SK-N-SH (cell line): ENCODE results near the gene DCUN1D5. TPM values are rescaled to one million over a fixed set of nuclear protein-coding genes. Genes with fewer than 3 reads are reported as not detected.

Experiments used
- CTCF ChIA-PET: fragments of 300-600, 350-600 bp; formaldehyde crosslinking; extraction: SDS; loops from one replicate; lab custom pipeline; 2021; lab: Yijun Ruan, JAX
- POLR2A ChIA-PET: fragments of 350-600 bp; sonication (Branson Sonifier 250); formaldehyde crosslinking; extraction: SDS; loops from one replicate; lab custom pipeline; 2020; ENCODE audit warnings: antibody characterized with exemption, inconsistent platforms; lab: Yijun Ruan, JAX
- DNase-seq: peaks from one replicate; pipeline ENCODE4 v3.0.0; 2012
- H2AFZ ChIP-seq: fragments of 200-600 bp; sonication (generic); 2 replicates; pipeline ENCODE4 v1.8.1; 2016; ENCODE audit warnings: antibody characterized with exemption, mild to moderate bottlenecking, low read depth
- H3F3A ChIP-seq: fragments of 200-600 bp; sonication (generic); replicated peaks from 2 replicates; pipeline ENCODE3; 2016; ENCODE audit warnings: antibody characterized with exemption, mild to moderate bottlenecking; ENCODE audit not compliant: insufficient read depth
- H3K27ac ChIP-seq, 2 experiments: fragments of 200-500 bp in 1 of 2; fragments of 200-600 bp in 1 of 2; sonication (Bioruptor generic) in 1 of 2; sonication (generic), shearing (Covaris generic) in 1 of 2; 2 replicates each; pipeline versions ENCODE4 v1.5.1 to v1.6.1; 2014 to 2016; ENCODE audit warnings: low read depth in 2 of 2, inconsistent platforms in 1 of 2, low read length in 1 of 2, mild to moderate bottlenecking in 1 of 2, mixed read lengths in 1 of 2
- H3K27me3 ChIP-seq: fragments of 200-600 bp; sonication (generic), shearing (Covaris generic); 2 replicates; pipeline ENCODE4 v1.6.1; 2016; ENCODE audit warnings: mixed run types; ENCODE audit not compliant: insufficient read depth
- H3K36me3 ChIP-seq, 2 experiments: fragments of 200-500 bp in 1 of 2; fragments of 200-600 bp in 1 of 2; sonication (Bioruptor generic) in 1 of 2; sonication (generic) in 1 of 2; replicated peaks in 1 of 2; 2 replicates each; pipeline versions ENCODE3 to v1.5.1; 2014 to 2016; ENCODE audit warnings: low read length in 1 of 2, mild to moderate bottlenecking in 1 of 2; ENCODE audit not compliant: insufficient read depth in 2 of 2, control insufficient read depth in 1 of 2
- H3K4me1 ChIP-seq, 2 experiments: fragments of 200-500 bp in 1 of 2; fragments of 200-600 bp in 1 of 2; sonication (Bioruptor generic) in 1 of 2; sonication (generic), shearing (Covaris generic) in 1 of 2; 2 replicates each; pipeline versions ENCODE4 v1.5.1 to v1.6.1; 2014 to 2016; ENCODE audit warnings: low read depth in 1 of 2, low read length in 1 of 2, mixed run types in 1 of 2; ENCODE audit not compliant: insufficient read depth in 2 of 2, control insufficient read depth in 1 of 2
- H3K4me2 ChIP-seq: fragments of 200-600 bp; sonication (generic), shearing (Covaris generic); 2 replicates; pipeline ENCODE4 v1.6.1; 2017; ENCODE audit warnings: mixed run types
- H3K4me3 ChIP-seq, 2 experiments: fragments of 200-500 bp in 1 of 2; fragments of 200-600 bp in 1 of 2; sonication (Bioruptor generic) in 1 of 2; sonication (generic), shearing (Covaris generic) in 1 of 2; 2 replicates each; pipeline versions ENCODE4 v1.5.1 to v1.8.1; 2014 to 2016; ENCODE audit warnings: low read depth in 2 of 2, inconsistent platforms in 1 of 2, low read length in 1 of 2, mild to moderate bottlenecking in 1 of 2, mixed read lengths in 1 of 2, moderate library complexity in 1 of 2
- H3K79me2 ChIP-seq: fragments of 200-600 bp; sonication (generic); 2 replicates; pipeline ENCODE4 v1.8.1; 2017; ENCODE audit warnings: mild to moderate bottlenecking; ENCODE audit not compliant: insufficient read depth
- H3K9ac ChIP-seq: fragments of 200-600 bp; sonication (generic); 2 replicates; pipeline ENCODE4 v1.6.1; 2017; ENCODE audit warnings: mixed run types
- H3K9me2 ChIP-seq: fragments of 200-600 bp; sonication (generic); 2 replicates; pipeline ENCODE4 v1.6.1; 2017; ENCODE audit warnings: mixed run types
- H3K9me3 ChIP-seq: fragments of 200-600 bp; sonication (generic); 2 replicates; pipeline ENCODE4 v1.6.1; 2017; ENCODE audit warnings: mixed run types, mild to moderate bottlenecking, moderate library complexity
- H4K20me1 ChIP-seq: fragments of 200-600 bp; sonication (generic); 2 replicates; pipeline ENCODE4 v1.6.1; 2017; ENCODE audit warnings: mild to moderate bottlenecking, mixed run types; ENCODE audit not compliant: insufficient read depth
- CHD2 ChIP-seq: fragments of 150-350 bp; IDR thresholded peaks from 2 replicates; pipeline ENCODE4 v1.6.1; 2018; ENCODE audit warnings: low read length; ENCODE audit not compliant: partially characterized antibody
- EP300 ChIP-seq, 2 experiments: IDR thresholded peaks; 2 replicates each; pipeline versions ENCODE4 v1.4.0 to v1.6.1; 2012; ENCODE audit warnings: borderline replicate concordance in 1 of 2, low read depth in 1 of 2, low read length in 1 of 2
- EZH2phosphoT487 ChIP-seq: fragments of 200-600 bp; sonication (generic); IDR thresholded peaks from 2 replicates; pipeline ENCODE4 v1.6.1; 2017; ENCODE audit warnings: low read depth, mixed run types, mild to moderate bottlenecking, antibody characterized with exemption, moderate library complexity, borderline replicate concordance
- FOSL2 ChIP-seq: IDR thresholded peaks from 2 replicates; pipeline ENCODE4 v1.4.0; 2012; ENCODE audit warnings: low read depth, mild to moderate bottlenecking, moderate library complexity, borderline replicate concordance
- FOXJ3 ChIP-seq: sonication (generic); formaldehyde crosslinking; IDR thresholded peaks from 2 replicates; pipeline ENCODE4 v1.5.1; 2020; ENCODE audit warnings: mild to moderate bottlenecking, missing genetic modification reagents
- FOXM1 ChIP-seq: IDR thresholded peaks from 2 replicates; pipeline ENCODE4 v1.4.0; 2012; ENCODE audit warnings: low read depth, mild to moderate bottlenecking
- GATA2 ChIP-seq: sonication (generic); formaldehyde crosslinking; IDR thresholded peaks from 2 replicates; pipeline ENCODE4 v1.5.0; 2020; ENCODE audit warnings: mild to moderate bottlenecking, missing genetic modification reagents
- JUND ChIP-seq: IDR thresholded peaks from 2 replicates; pipeline ENCODE4 v1.4.0; 2012
- RAD21 ChIP-seq: IDR thresholded peaks from 2 replicates; pipeline ENCODE4 v1.6.1; 2012; ENCODE audit warnings: mild to moderate bottlenecking, low read length
- SIN3A ChIP-seq: IDR thresholded peaks from 2 replicates; pipeline ENCODE4 v1.6.1; 2012; ENCODE audit warnings: low read depth, mild to moderate bottlenecking, low read length, moderate library complexity, borderline replicate concordance
- TAF1 ChIP-seq: IDR thresholded peaks from 2 replicates; pipeline ENCODE4 v1.6.1; 2012; ENCODE audit warnings: low read depth, mild to moderate bottlenecking, low read length, moderate library complexity, borderline replicate concordance
- TCF12 ChIP-seq: IDR thresholded peaks from 2 replicates; pipeline ENCODE4 v1.4.0; 2012
- USF1 ChIP-seq: IDR thresholded peaks from 2 replicates; pipeline ENCODE4 v1.4.0; 2012; ENCODE audit warnings: low read depth, borderline replicate concordance
- YY1 ChIP-seq: IDR thresholded peaks from 2 replicates; pipeline ENCODE4 v1.4.0; 2012; ENCODE audit warnings: low read depth, mild to moderate bottlenecking
- polyA plus RNA-seq, 3 experiments: library from polyadenylated mRNA; depleted of rRNA; stranded (reverse); fragments of >200 nt; gene quantifications; 2 replicates each; pipeline ENCODE4 v1.2.3, GENCODE V29; 2012
- TF ChIP-seq, protein P1 (sequence below): fragments of 150-350 bp; IDR thresholded peaks from 2 replicates; pipeline ENCODE4 v1.6.1; 2017; ENCODE audit warnings: antibody characterized with exemption, low read length, low read depth, borderline replicate concordance
- TF ChIP-seq, protein P2 (sequence below): IDR thresholded peaks from 2 replicates; pipeline ENCODE4; 2012

Gene DCUN1D5
- polyA plus RNA-seq, 1 of the 3 experiments (the other 2 are of a cell fraction) = 33.1 TPM

DNA sequence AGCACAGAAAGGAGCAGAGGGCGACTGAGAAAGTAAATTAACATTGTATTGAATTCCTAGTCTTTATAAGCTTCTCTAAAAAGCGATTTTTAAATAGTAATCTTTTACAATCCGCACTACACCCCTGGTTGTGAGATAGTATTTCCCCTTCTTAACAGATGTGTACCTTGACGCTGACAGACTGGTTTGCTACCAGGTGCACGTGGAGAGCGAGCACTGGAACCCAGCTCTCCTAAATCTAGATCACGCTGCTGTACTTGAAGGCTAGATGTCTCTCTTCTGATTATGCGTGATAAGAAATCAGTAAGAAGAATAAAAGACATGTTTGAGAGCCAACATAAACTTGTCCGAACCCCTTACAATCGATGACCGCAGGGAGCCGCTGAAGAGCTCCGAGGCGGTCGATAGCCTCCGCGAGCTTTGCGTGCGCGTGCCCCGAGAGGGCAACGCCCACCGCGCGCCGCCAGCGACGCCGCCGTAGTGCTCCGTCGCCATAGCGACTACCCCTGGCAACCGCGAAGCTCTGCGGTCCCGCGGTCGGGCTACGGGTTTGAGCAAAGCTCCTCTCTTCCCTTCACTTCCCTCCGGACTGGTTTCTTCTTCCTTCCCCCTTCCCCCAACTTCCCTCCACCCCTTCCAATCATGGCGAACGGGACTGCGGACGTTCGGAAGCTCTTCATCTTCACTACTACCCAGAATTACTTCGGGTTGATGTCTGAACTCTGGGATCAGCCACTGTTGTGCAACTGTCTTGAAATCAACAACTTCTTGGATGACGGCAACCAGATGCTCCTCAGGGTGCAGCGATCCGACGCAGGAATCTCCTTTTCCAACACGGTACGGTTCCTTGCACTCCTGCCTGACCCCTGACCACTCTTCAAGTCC lies 17.2 kb upstream of the DCUN1D5 start, which contains the start of gene DYNC2H1 (continued):
- TF ChIP-seq EZH2phosphoT487 = no peak
- TF ChIP-seq FOSL2 = no peak
- TF ChIP-seq, protein P1, sequence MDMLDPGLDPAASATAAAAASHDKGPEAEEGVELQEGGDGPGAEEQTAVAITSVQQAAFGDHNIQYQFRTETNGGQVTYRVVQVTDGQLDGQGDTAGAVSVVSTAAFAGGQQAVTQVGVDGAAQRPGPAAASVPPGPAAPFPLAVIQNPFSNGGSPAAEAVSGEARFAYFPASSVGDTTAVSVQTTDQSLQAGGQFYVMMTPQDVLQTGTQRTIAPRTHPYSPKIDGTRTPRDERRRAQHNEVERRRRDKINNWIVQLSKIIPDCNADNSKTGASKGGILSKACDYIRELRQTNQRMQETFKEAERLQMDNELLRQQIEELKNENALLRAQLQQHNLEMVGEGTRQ = no peak
- 0 out of 2 replicates have a peak, but pooled peaks have one; percentile 7 for TF ChIP-seq GATA2 (CRISPR knock-in tag)
- TF ChIP-seq YY1 = peak; percentile 76; the same call in 1 of the 2 replicates
- peak; percentile 25; the same call in 1 of the 2 replicates for TF ChIP-seq USF1
- no peak for TF ChIP-seq FOXJ3 (CRISPR knock-in tag)
- TF ChIP-seq, protein P2, sequence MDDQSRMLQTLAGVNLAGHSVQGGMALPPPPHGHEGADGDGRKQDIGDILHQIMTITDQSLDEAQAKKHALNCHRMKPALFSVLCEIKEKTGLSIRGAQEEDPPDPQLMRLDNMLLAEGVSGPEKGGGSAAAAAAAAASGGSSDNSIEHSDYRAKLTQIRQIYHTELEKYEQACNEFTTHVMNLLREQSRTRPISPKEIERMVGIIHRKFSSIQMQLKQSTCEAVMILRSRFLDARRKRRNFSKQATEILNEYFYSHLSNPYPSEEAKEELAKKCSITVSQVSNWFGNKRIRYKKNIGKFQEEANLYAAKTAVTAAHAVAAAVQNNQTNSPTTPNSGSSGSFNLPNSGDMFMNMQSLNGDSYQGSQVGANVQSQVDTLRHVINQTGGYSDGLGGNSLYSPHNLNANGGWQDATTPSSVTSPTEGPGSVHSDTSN = no peak
- no peak for TF ChIP-seq CHD2
- 0 out of 2 replicates have a peak, but pooled peaks have one; percentile 2 for TF ChIP-seq RAD21

- peaks cover 0 to 9% of the 10 kb centered on the region in 2 experiments; a peak in 2 of 4 replicates for H3K4me1 ChIP-seq
- no peaks in the 10 kb centered on the region for H3K36me3 ChIP-seq
- H4K20me1 ChIP-seq = no peaks in the 10 kb centered on the region
- TF ChIP-seq SIN3A (no peak), CHD2 (no peak), TAF1 (no peak), FOXJ3 (CRISPR knock-in tag) (no peak), GATA2 (CRISPR knock-in tag) (no peak), JUND (no peak), FOXM1 (no peak), RAD21 (no peak), FOSL2 (no peak), TCF12 (no peak), EP300 (IDR thresholded peaks at IDR 0.05; ENCODE audit: borderline replicate concordance in 1 of 2, low read depth in 1 of 2, low read length in 1 of 2) (no peak), USF1 (no peak)
- TF ChIP-seq, protein P2 = no peak
- H3K79me2 ChIP-seq = no peaks in the 10 kb centered on the region
- H3K27ac ChIP-seq = no peak overlapping the region
- ChIA-PET CTCF (interaction anchor here (2.7 kb wide), 1 partner anchor 12 kb away, joined by 11 read pairs; the partner anchor contains the start of gene DYNC2H1), POLR2A (no interaction called here)
- DNase-seq = no peak
- no peaks in the 10 kb centered on the region for H3F3A ChIP-seq
- H3K9me3 ChIP-seq = no peaks in the 10 kb centered on the region
- no peaks in the 10 kb centered on the region; the same call in 1 of the 2 replicates for H3K27me3 ChIP-seq
- H3K4me3 ChIP-seq = no peak overlapping the region
- H3K4me2 ChIP-seq = no peak overlapping the region
- no peaks in the 10 kb centered on the region for H3K9me2 ChIP-seq
- H3K9ac ChIP-seq = no peak overlapping the region
- no peak overlapping the region for H2AFZ ChIP-seq
Measured at GRCh38 chr11:103097279-103097678, 5.3 kb upstream of the DCUN1D5 start.
